PFSK-1 (cell line): ENCODE data around the gene TMEM89.

ENCODE experiments used
- FOXP2 ChIP-seq: optimal IDR thresholded peaks from 2 replicates; pipeline ENCODE3; 2011; ENCODE audit warnings: borderline replicate concordance, control low read depth, inconsistent platforms; ENCODE audit not compliant: insufficient read depth; ENCODE audit errors: extremely low read length, extremely low read depth
- POLR2AphosphoS5 ChIP-seq: IDR thresholded peaks from 2 replicates; pipeline ENCODE4 v1.6.1; 2012; ENCODE audit warnings: low read depth, mild to moderate bottlenecking, control low read depth, low read length, moderate library complexity
- REST ChIP-seq, 2 experiments: IDR thresholded peaks; 2 replicates each; pipeline versions ENCODE4 v1.6.1 to v1.8.0; 2011 to 2012; ENCODE audit warnings: low read depth in 2 of 2, low read length in 2 of 2, control low read depth in 1 of 2, inconsistent platforms in 1 of 2, mild to moderate bottlenecking in 1 of 2, moderate library complexity in 1 of 2; ENCODE audit not compliant: insufficient read depth in 1 of 2
- SIN3A ChIP-seq: IDR thresholded peaks from 2 replicates; pipeline ENCODE4 v1.6.1; 2012; ENCODE audit warnings: mild to moderate bottlenecking, low read length, moderate library complexity, borderline replicate concordance; ENCODE audit not compliant: insufficient read depth
- TAF1 ChIP-seq: IDR thresholded peaks from 2 replicates; pipeline ENCODE4 v1.6.1; 2012; ENCODE audit warnings: low read length, control low read depth, borderline replicate concordance; ENCODE audit not compliant: insufficient read depth

The TMEM89 gene

GRCh38 chr3:48662753-48663488 is 41.4 kb upstream of the TMEM89 start, which contains the start of gene CELSR3:
Gene CELSR3 (minus strand): TSS chr3:48662886. CDS start chr3:48662634, 252 bp downstream.
- TF ChIP-seq REST (IDR thresholded peaks at IDR 0.05; ENCODE audit: insufficient read depth in 1 of 2, low read depth in 2 of 2, low read length in 2 of 2) = peak; percentile 68 to 70; a peak in 3 of 4 replicates
- no peak for TF ChIP-seq TAF1

GRCh38 chr3:48662145-48662752 is 40.7 kb upstream of the TMEM89 start:
- TF ChIP-seq FOXP2 (no peak), REST (IDR thresholded peaks at IDR 0.05; ENCODE audit: insufficient read depth in 1 of 2, low read depth in 2 of 2, low read length in 2 of 2) (no peak), SIN3A (no peak), POLR2AphosphoS5 (no peak), TAF1 (no peak)

GRCh38 chr3:48661501-48662144 is 40.1 kb upstream of the TMEM89 start:
- TF ChIP-seq FOXP2 (no peak), TAF1 (no peak), REST (IDR thresholded peaks at IDR 0.05; ENCODE audit: insufficient read depth in 1 of 2, low read depth in 2 of 2, low read length in 2 of 2) (peak; percentile 99 to 100), SIN3A (peak; percentile 98; the same call in 1 of the 2 replicates), POLR2AphosphoS5 (no peak)

GRCh38 chr3:48660800-48661400 is 39.3 kb upstream of the TMEM89 start:
- no peak for TF ChIP-seq SIN3A
- TF ChIP-seq POLR2AphosphoS5 = no peak
- TF ChIP-seq FOXP2 = no peak
- TF ChIP-seq TAF1 = no peak
- TF ChIP-seq REST (IDR thresholded peaks at IDR 0.05; ENCODE audit: insufficient read depth in 1 of 2, low read depth in 2 of 2, low read length in 2 of 2) = no peak
